CD4-positive, alpha-beta T cell treated with Interleukin-17A for 1 hour (primary cell): ENCODE data around the gene BIVM.

Experiments used
- DNase-seq: peaks from one replicate; pipeline ENCODE4 v3.0.0-alpha.2; 2020

Gene BIVM

GRCh38 chr13:102845630-102846260, 46.8 kb downstream of the BIVM start, which contains the start of gene ERCC5:
ERCC5 (plus strand) TSS chr13:102846032; CDS start chr13:102846267, 235 bp downstream.
- DNase-seq, result peak; percentile 97

- DNase-seq, result peak; percentile 64
These were observed 47.5 kb downstream of the BIVM start for GRCh38 chr13:102846261-102847015.

- peak; percentile 57 for DNase-seq
These were observed 48.6 kb downstream of the BIVM start for GRCh38 chr13:102847272-102848234.

GRCh38 chr13:102848956-102849355, 50.0 kb downstream of the BIVM start:
- no peak for DNase-seq

GRCh38 chr13:102852556-102852955, 53.6 kb downstream of the BIVM start:
- no peak for DNase-seq

- peak; percentile 18 for DNase-seq
These were observed 55.8 kb downstream of the BIVM start for GRCh38 chr13:102854675-102855074.

GRCh38 chr13:102856557-102856956, 57.6 kb downstream of the BIVM start:
- no peak for DNase-seq

- no peak for DNase-seq
These were observed 63.8 kb downstream of the BIVM start for GRCh38 chr13:102862624-102863210.

GRCh38 chr13:102863590-102863989, 64.7 kb downstream of the BIVM start:
- no peak for DNase-seq

GRCh38 chr13:102868366-102868936, 69.5 kb downstream of the BIVM start:
- no peak for DNase-seq

- no peak for DNase-seq
These were observed 71.2 kb downstream of the BIVM start for GRCh38 chr13:102869948-102870676.

- peak; percentile 61 for DNase-seq
These were observed 71.9 kb downstream of the BIVM start for GRCh38 chr13:102870677-102871415.

- DNase-seq, result no peak
These were observed 73.2 kb downstream of the BIVM start for GRCh38 chr13:102872131-102872530.

GRCh38 chr13:102872531-102872930, 73.6 kb downstream of the BIVM start:
- DNase-seq, result no peak

- no peak for DNase-seq
These were observed 74.7 kb downstream of the BIVM start for GRCh38 chr13:102873653-102874052.

GRCh38 chr13:102875256-102875655, 76.3 kb downstream of the BIVM start:
- no peak for DNase-seq

GRCh38 chr13:102877303-102877702, 78.4 kb downstream of the BIVM start:
- DNase-seq, result no peak

- no peak for DNase-seq
These were observed 79.6 kb downstream of the BIVM start for GRCh38 chr13:102878481-102878880.

GRCh38 chr13:102879793-102880499, 81.0 kb downstream of the BIVM start:
- DNase-seq, result no peak
